H9 (cell line): ENCODE measurements around the gene ODF2. TPM values are rescaled to one million over a fixed set of nuclear protein-coding genes. Genes with fewer than 3 reads are reported as not detected.

Experiments used
- DNase-seq: peaks from one replicate; pipeline ENCODE4 v3.0.0-alpha.2; 2017
- H2AFZ ChIP-seq: one replicate; pipeline ENCODE4 v1.6.1; 2013; ENCODE audit warnings: mild to moderate bottlenecking, low read length, control low read depth, moderate library complexity
- H2AK5ac ChIP-seq: 2 replicates; pipeline ENCODE4 v1.6.1; 2013; ENCODE audit warnings: low read length, control low read depth, mixed read lengths; ENCODE audit not compliant: insufficient read length
- H2BK120ac ChIP-seq: one replicate; pipeline ENCODE4 v1.6.1; 2013; ENCODE audit warnings: low read depth, mild to moderate bottlenecking, low read length, control low read depth, inconsistent platforms; ENCODE audit not compliant: poor library complexity, severe bottlenecking
- H2BK12ac ChIP-seq: 2 replicates; pipeline ENCODE4 v1.6.1; 2013; ENCODE audit warnings: low read length, control low read depth, mixed read lengths, low read depth; ENCODE audit not compliant: insufficient read length
- H2BK15ac ChIP-seq: 2 replicates; pipeline ENCODE4 v1.6.1; 2013; ENCODE audit warnings: low read depth, low read length, control low read depth
- H2BK20ac ChIP-seq: one replicate; pipeline ENCODE4 v1.6.1; 2013; ENCODE audit warnings: low read depth, mild to moderate bottlenecking, low read length, control low read depth, inconsistent platforms; ENCODE audit not compliant: poor library complexity, severe bottlenecking
- H2BK5ac ChIP-seq: 2 replicates; pipeline ENCODE4 v1.6.1; 2013; ENCODE audit warnings: low read length, control low read depth, mixed read lengths; ENCODE audit not compliant: insufficient read length
- H3K14ac ChIP-seq: 2 replicates; pipeline ENCODE4 v1.6.1; 2013; ENCODE audit warnings: low read length, control low read depth; ENCODE audit not compliant: insufficient read depth
- H3K18ac ChIP-seq: 2 replicates; pipeline ENCODE4 v1.6.1; 2013; ENCODE audit warnings: low read depth, mild to moderate bottlenecking, mixed read lengths, low read length, control low read depth; ENCODE audit not compliant: insufficient read length
- H3K23ac ChIP-seq: 2 replicates; pipeline ENCODE4 v1.6.1; 2013; ENCODE audit warnings: low read length, control low read depth, mixed read lengths, low read depth; ENCODE audit not compliant: insufficient read length
- H3K23me2 ChIP-seq: 2 replicates; pipeline ENCODE4 v1.6.1; 2013; ENCODE audit warnings: low read depth, mild to moderate bottlenecking, mixed read lengths, low read length, control low read depth; ENCODE audit not compliant: insufficient read length, poor library complexity, severe bottlenecking
- H3K27ac ChIP-seq: 2 replicates; pipeline ENCODE4 v1.5.1; 2013; ENCODE audit warnings: low read length, control low read depth, mixed read lengths, low read depth; ENCODE audit not compliant: insufficient read length
- H3K27me3 ChIP-seq: 2 replicates; pipeline ENCODE4 v1.6.1; 2013; ENCODE audit warnings: low read length, control low read depth, inconsistent platforms; ENCODE audit not compliant: insufficient read depth
- H3K4ac ChIP-seq: 2 replicates; pipeline ENCODE4 v1.6.1; 2013; ENCODE audit warnings: low read depth, mild to moderate bottlenecking, control low read depth, inconsistent platforms, low read length, moderate library complexity
- H3K4me1 ChIP-seq: 2 replicates; pipeline ENCODE4 v1.6.1; 2013; ENCODE audit warnings: low read length, control low read depth, inconsistent platforms; ENCODE audit not compliant: insufficient read depth
- H3K4me2 ChIP-seq: 2 replicates; pipeline ENCODE4 v1.6.1; 2013; ENCODE audit warnings: low read length, control low read depth, mixed read lengths; ENCODE audit not compliant: insufficient read length, insufficient read depth
- H3K56ac ChIP-seq: 2 replicates; pipeline ENCODE4 v1.6.1; 2013; ENCODE audit warnings: low read depth, mild to moderate bottlenecking, mixed read lengths, low read length, control low read depth; ENCODE audit not compliant: insufficient read length
- H3K79me1 ChIP-seq: 2 replicates; pipeline ENCODE4 v1.6.1; 2013; ENCODE audit warnings: low read depth, mild to moderate bottlenecking, moderate library complexity, low read length, control low read depth, inconsistent platforms; ENCODE audit not compliant: insufficient read depth, poor library complexity, severe bottlenecking
- H3K79me2 ChIP-seq: 2 replicates; pipeline ENCODE4 v1.6.1; 2013; ENCODE audit warnings: low read length, control low read depth, inconsistent platforms; ENCODE audit not compliant: insufficient read depth
- H3K9ac ChIP-seq: 2 replicates; pipeline ENCODE4 v1.6.1; 2013; ENCODE audit warnings: low read length, control low read depth, mixed read lengths; ENCODE audit not compliant: insufficient read length; ENCODE audit errors: extremely low read depth
- H3K9me3 ChIP-seq: one replicate; pipeline ENCODE4 v1.6.1; 2013; ENCODE audit warnings: low read depth, low read length, inconsistent platforms; ENCODE audit not compliant: control insufficient read depth
- H3T11ph ChIP-seq: one replicate; pipeline ENCODE4 v1.6.1; 2013; ENCODE audit warnings: mild to moderate bottlenecking, low read length, control low read depth, inconsistent platforms
- H4K20me1 ChIP-seq: one replicate; pipeline ENCODE4 v1.6.1; 2013; ENCODE audit not compliant: control insufficient read depth, insufficient read length, insufficient read depth
- H4K5ac ChIP-seq: 2 replicates; pipeline ENCODE4 v1.6.1; 2013; ENCODE audit warnings: low read depth, mild to moderate bottlenecking, mixed read lengths, low read length, control low read depth; ENCODE audit not compliant: insufficient read length
- H4K8ac ChIP-seq: replicated peaks from 2 replicates; pipeline ENCODE4 v1.6.1; 2013; ENCODE audit warnings: low read length, control low read depth, mixed read lengths, low read depth; ENCODE audit not compliant: insufficient read length
- H4K91ac ChIP-seq: 2 replicates; pipeline ENCODE4 v1.6.1; 2013; ENCODE audit warnings: low read depth, mild to moderate bottlenecking, moderate library complexity, mixed read lengths, low read length, control low read depth; ENCODE audit not compliant: insufficient read length
- H3K27ac Mint-ChIP-seq, 3 experiments: 2 replicates in 2 of 3; 3 replicates in 1 of 3; pipeline ENCODE4 v1.8.0; 2020 to 2021; ENCODE audit warnings: mixed read lengths in 3 of 3, mild to moderate bottlenecking in 1 of 3, moderate library complexity in 1 of 3
- H3K27me3 Mint-ChIP-seq: 2 replicates; pipeline ENCODE4 v1.8.0; 2021; ENCODE audit warnings: low read depth, mild to moderate bottlenecking, moderate library complexity, mixed read lengths
- H3K36me3 Mint-ChIP-seq, 3 experiments: 2 replicates in 2 of 3; 3 replicates in 1 of 3; pipeline ENCODE4 v1.8.0; 2020 to 2021; ENCODE audit warnings: low read depth in 3 of 3, mixed read lengths in 3 of 3; ENCODE audit not compliant: insufficient read depth in 1 of 3
- H3K4me1 Mint-ChIP-seq, 2 experiments: 2 replicates each; pipeline ENCODE4 v1.8.0; 2020; ENCODE audit warnings: mixed read lengths in 2 of 2
- H3K4me3 Mint-ChIP-seq, 2 experiments: 2 replicates in 1 of 2; 3 replicates in 1 of 2; pipeline ENCODE4 v1.8.0; 2020 to 2021; ENCODE audit warnings: mild to moderate bottlenecking in 2 of 2, mixed read lengths in 2 of 2, moderate library complexity in 1 of 2
- H3K9me3 Mint-ChIP-seq, 2 experiments: 2 replicates in 1 of 2; 3 replicates in 1 of 2; pipeline ENCODE4 v1.8.0; 2020; ENCODE audit warnings: mild to moderate bottlenecking in 2 of 2, mixed read lengths in 2 of 2, moderate library complexity in 1 of 2
- WGBS: extraction: QIAGEN DNeasy Blood & Tissue Kit; methylation state at CpG from one replicate; pipeline ENCODE4 v1.1.7; 2013; ENCODE audit warnings: missing lambda C conversion rate, low lambda C conversion rate, mixed read lengths; ENCODE audit not compliant: insufficient read length; ENCODE audit errors: extremely low coverage; 5-methylcytosine and 5-hydroxymethylcytosine counted together
- total RNA-seq: library from RNA; stranded (reverse); gene quantifications from 2 replicates; pipeline ENCODE4 v1.2.1, GENCODE V29; 2021
- TF ChIP-seq, protein P1 (sequence below): fragments of 200-600 bp; sonication (generic); conservative IDR thresholded peaks from 3 replicates; pipeline ENCODE4 v1.8.0; 2021; ENCODE audit warnings: antibody characterized with exemption, mild to moderate bottlenecking

Gene ODF2
- total RNA-seq, 1 experiment from 2014 or later: 16.7 TPM

DNA sequence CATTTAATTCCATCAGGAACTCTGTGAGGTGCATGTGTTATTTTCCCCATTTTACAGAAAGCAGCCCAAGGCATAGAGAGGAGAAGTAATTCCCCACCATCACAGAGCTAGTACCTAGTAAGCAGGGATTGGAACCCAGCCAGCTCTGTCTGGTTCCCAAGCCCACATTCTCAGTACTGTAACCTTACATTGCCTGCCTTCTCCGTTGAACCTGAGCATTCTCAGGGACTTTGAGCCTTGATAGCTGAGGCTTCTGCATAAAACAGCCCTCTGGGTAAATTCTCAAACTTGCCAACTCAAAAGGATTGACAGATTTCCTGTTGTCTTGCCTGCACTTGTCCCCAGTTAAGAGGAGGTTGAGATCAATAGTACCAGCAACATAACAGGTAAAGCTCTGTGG is 39.5 kb downstream of the ODF2 start:
- H3K36me3 Mint-ChIP-seq: peaks cover 3 to 40% (median 13%) of the 10 kb centered on the region in 3 experiments; a peak in 4 of 7 replicates
- no peak overlapping the region for H2AFZ ChIP-seq

More for the DNA sequence above, 39.5 kb downstream of the ODF2 start:
- Histone ChIP-seq H4K8ac (no peak overlapping the region), H3K27ac (no peak overlapping the region), H4K20me1 (no peaks in the 10 kb centered on the region), H3K18ac (no peak overlapping the region), H4K91ac (no peak overlapping the region), H2BK12ac (no peak overlapping the region), H3K23me2 (no peaks in the 10 kb centered on the region), H2BK5ac (no peak overlapping the region), H2BK120ac (no peak overlapping the region), H3K56ac (no peak overlapping the region), H3K27me3 (no peaks in the 10 kb centered on the region), H3K9ac (no peak overlapping the region), H3K4me1 (no peaks in the 10 kb centered on the region), H3K4me2 (no peak overlapping the region), H2BK15ac (no peak overlapping the region), H3K23ac (no peak overlapping the region), H3T11ph (no peak overlapping the region), H3K14ac (no peak overlapping the region), H3K4ac (no peak overlapping the region), H2BK20ac (no peak overlapping the region), H3K9me3 (no peaks in the 10 kb centered on the region), H3K79me2 (no peaks in the 10 kb centered on the region), H2AK5ac (no peak overlapping the region), H3K79me1 (no peaks in the 10 kb centered on the region), H4K5ac (no peak overlapping the region)
- H3K4me3 Mint-ChIP-seq: no peak overlapping the region
- H3K27me3 Mint-ChIP-seq: no peaks in the 10 kb centered on the region
- H3K9me3 Mint-ChIP-seq: no peaks in the 10 kb centered on the region
- DNase-seq: no peak
- 0 out of 4 replicates have a peak, but pooled peaks cover 0 to 2% of the 10 kb centered on the region in 2 experiments for H3K4me1 Mint-ChIP-seq
- no peak overlapping the region for H3K27ac Mint-ChIP-seq
- TF ChIP-seq, protein P1, sequence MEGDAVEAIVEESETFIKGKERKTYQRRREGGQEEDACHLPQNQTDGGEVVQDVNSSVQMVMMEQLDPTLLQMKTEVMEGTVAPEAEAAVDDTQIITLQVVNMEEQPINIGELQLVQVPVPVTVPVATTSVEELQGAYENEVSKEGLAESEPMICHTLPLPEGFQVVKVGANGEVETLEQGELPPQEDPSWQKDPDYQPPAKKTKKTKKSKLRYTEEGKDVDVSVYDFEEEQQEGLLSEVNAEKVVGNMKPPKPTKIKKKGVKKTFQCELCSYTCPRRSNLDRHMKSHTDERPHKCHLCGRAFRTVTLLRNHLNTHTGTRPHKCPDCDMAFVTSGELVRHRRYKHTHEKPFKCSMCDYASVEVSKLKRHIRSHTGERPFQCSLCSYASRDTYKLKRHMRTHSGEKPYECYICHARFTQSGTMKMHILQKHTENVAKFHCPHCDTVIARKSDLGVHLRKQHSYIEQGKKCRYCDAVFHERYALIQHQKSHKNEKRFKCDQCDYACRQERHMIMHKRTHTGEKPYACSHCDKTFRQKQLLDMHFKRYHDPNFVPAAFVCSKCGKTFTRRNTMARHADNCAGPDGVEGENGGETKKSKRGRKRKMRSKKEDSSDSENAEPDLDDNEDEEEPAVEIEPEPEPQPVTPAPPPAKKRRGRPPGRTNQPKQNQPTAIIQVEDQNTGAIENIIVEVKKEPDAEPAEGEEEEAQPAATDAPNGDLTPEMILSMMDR: no peak
- no CpG with 5 or more reads among the region's 1 CpG for WGBS
